Psoas muscle (tissue), 8 donors: Measurements from ENCODE around the gene COL25A1. TPM values are rescaled to one million over a fixed set of nuclear protein-coding genes. Genes with fewer than 3 reads are reported as not detected.

Experiments
- ATAC-seq, 4 donors: fragments of 200-7000 bp; cut with Tn5 transposase; one replicate each; pipeline ENCODE4 v1.9.1; 2020; ENCODE audit warnings: moderate library complexity in 3 of 4, mild to moderate bottlenecking in 2 of 4
- DNase-seq, 2 donors: peaks; one replicate each; pipeline ENCODE4 v3.0.0-alpha.2; 2020
- H3K27ac ChIP-seq: fragments of 200-600 bp; one replicate; pipeline ENCODE4 v1.8.0; 2022
- H3K27me3 ChIP-seq, 3 donors: fragments of 200-600 bp in 1 of 3; one replicate each; pipeline versions ENCODE4 v1.6.1 to v1.8.0; 2013 to 2022; ENCODE audit warnings: low read length in 2 of 3, mild to moderate bottlenecking in 2 of 3, moderate library complexity in 1 of 3; ENCODE audit not compliant: insufficient read depth in 3 of 3
- H3K36me3 ChIP-seq, 2 donors: fragments of 200-600 bp in 1 of 2; one replicate each; pipeline versions ENCODE4 v1.6.1 to v1.8.0; 2013 to 2022; ENCODE audit warnings: low read depth in 1 of 2, mild to moderate bottlenecking in 1 of 2, moderate library complexity in 1 of 2; ENCODE audit not compliant: insufficient read depth in 1 of 2
- H3K4me1 ChIP-seq: fragments of 200-600 bp; one replicate; pipeline ENCODE4 v1.8.0; 2022
- H3K4me3 ChIP-seq: fragments of 200-600 bp; one replicate; pipeline ENCODE4 v1.8.0; 2022; ENCODE audit warnings: mild to moderate bottlenecking
- H3K9me3 ChIP-seq: fragments of 200-600 bp; one replicate; pipeline ENCODE4 v1.8.0; 2022
- WGBS, 3 donors: extraction: QIAGEN DNeasy Blood & Tissue Kit; methylation state at CpG; one replicate each; pipeline versions ENCODE4 v1.1.6 to v1.1.7; 2013; 5-methylcytosine and 5-hydroxymethylcytosine counted together
- intact Hi-C, 2 donors: fragments of 100-400 bp; cut with DNase I; formaldehyde crosslinking; loops; one replicate each; pipeline versions ENCODE4 v1.11.0 to v1.14.2; 2022
- polyA plus RNA-seq, 3 donors: library from polyadenylated mRNA; stranded (reverse); fragments of 200-250 nt; gene quantifications; one replicate each; pipeline ENCODE4 v1.2.3, GENCODE V29; 2013
- total RNA-seq, 4 donors: library from RNA; stranded (reverse); fragmentation: NEBNext Ultra II Directional in 2 of 4; extraction: Animal tissue kit (Norgen Biotek cat#: 25700) in 2 of 4; gene quantifications; one replicate each; pipeline versions ENCODE4 v1.2.1 to v1.2.4, GENCODE V29; 2021 to 2023
- TF ChIP-seq, protein P1 (sequence below): fragments of 200-600 bp; IDR thresholded peaks from one replicate; pipeline ENCODE4 v1.8.0; 2022; ENCODE audit warnings: antibody characterized with exemption
- donor health status: healthy with polysubstance abuse.
- donor health status: DM: no; HTN: no; CAD: no; lungs with moderate emphysema.
- donor health status: Bipolar disorder and iron deficiency.
- donor health status: healthy.
- donor health status: DM: yes; HTN: yes; CAD: no.
- donor health status: DM: no; HTN: no; CAD: no.
- donor health status: DM: no; HTN: no; CAD: no.
- donor health status: DM: yes; HTN: yes; CAD: no.

COL25A1 gene
- total and polyA plus RNA-seq, 7 donors, result 0.14 to 1.5 (median 0.36) TPM

- intact Hi-C loops, result loop anchor here in 1 of 2 donors (10.0 kb wide), 1 partner anchor 86 kb away; no protein-coding TSS in a partner anchor
- peaks cover 4% of the 10 kb centered on the region for H3K4me1 ChIP-seq
- ATAC-seq, result peak; percentile 91 to 99 (median 96)
Observed at GRCh38 chr4:109290918-109291317, 11.5 kb downstream of the COL25A1 start.

DNA sequence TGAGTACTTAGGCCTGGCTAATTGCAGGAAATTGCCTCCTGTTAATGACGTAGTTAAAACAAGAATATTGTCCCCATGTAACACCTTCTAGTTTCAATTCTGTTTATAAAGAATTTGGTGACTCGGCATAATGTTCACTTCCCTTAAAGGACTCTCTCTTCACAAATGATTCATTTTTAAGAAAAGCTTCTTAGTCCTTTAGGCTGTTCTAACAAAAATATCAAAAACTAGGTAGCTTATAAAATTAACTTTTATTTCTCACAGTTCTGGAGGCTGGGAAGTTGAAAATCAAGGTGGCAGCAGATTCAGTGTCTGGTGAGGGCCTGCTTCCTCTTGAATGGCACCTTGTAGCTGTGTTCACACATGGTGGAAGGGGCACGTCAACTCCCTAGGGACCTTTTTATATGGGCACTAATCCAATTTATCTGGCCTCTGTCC is 23.8 kb downstream of the COL25A1 start:
- no peaks in the 10 kb centered on the region for H3K9me3 ChIP-seq
- 53 to 74% (median 53%) methylated on average over 3 of the region's 3 CpGs for WGBS, 3 donors
- no peak for ATAC-seq
- intact Hi-C loops, result no loop called here
- H3K36me3 ChIP-seq, result no peaks in the 10 kb centered on the region
- TF ChIP-seq, protein P1, sequence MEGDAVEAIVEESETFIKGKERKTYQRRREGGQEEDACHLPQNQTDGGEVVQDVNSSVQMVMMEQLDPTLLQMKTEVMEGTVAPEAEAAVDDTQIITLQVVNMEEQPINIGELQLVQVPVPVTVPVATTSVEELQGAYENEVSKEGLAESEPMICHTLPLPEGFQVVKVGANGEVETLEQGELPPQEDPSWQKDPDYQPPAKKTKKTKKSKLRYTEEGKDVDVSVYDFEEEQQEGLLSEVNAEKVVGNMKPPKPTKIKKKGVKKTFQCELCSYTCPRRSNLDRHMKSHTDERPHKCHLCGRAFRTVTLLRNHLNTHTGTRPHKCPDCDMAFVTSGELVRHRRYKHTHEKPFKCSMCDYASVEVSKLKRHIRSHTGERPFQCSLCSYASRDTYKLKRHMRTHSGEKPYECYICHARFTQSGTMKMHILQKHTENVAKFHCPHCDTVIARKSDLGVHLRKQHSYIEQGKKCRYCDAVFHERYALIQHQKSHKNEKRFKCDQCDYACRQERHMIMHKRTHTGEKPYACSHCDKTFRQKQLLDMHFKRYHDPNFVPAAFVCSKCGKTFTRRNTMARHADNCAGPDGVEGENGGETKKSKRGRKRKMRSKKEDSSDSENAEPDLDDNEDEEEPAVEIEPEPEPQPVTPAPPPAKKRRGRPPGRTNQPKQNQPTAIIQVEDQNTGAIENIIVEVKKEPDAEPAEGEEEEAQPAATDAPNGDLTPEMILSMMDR, result no peak
- DNase-seq, result no peak
- no peaks in the 10 kb centered on the region for H3K27me3 ChIP-seq
- H3K27ac ChIP-seq, result no peak overlapping the region
- no peak overlapping the region for H3K4me3 ChIP-seq
- H3K4me1 ChIP-seq, result no peaks in the 10 kb centered on the region

More at GRCh38 chr4:109290918-109291317, 11.5 kb downstream of the COL25A1 start:
- H3K36me3 ChIP-seq, result no peaks in the 10 kb centered on the region
- TF ChIP-seq, protein P1, result no peak
- no peaks in the 10 kb centered on the region for H3K9me3 ChIP-seq
- H3K27ac ChIP-seq, result peak overlapping the region; percentile 41
- H3K27me3 ChIP-seq, result no peaks in the 10 kb centered on the region
- no peak overlapping the region for H3K4me3 ChIP-seq
- DNase-seq, result no peak
- WGBS, 3 donors, result 33 to 45% (median 40%) methylated on average over 3 of the region's 3 CpGs

- Histone ChIP-seq H3K27me3 (no peaks in the 10 kb centered on the region), H3K27ac (no peak overlapping the region), H3K36me3 (no peaks in the 10 kb centered on the region), H3K9me3 (no peaks in the 10 kb centered on the region), H3K4me1 (no peaks in the 10 kb centered on the region), H3K4me3 (no peak overlapping the region)
- 96 to 97% (median 96%) methylated on average over 5 of the region's 5 CpGs for whole genome bisulfite sequencing, 3 donors
- DNase-seq, result no peak
- ATAC-seq, result no peak
- intact Hi-C loops, result no loop called here
- TF ChIP-seq, protein P1, result no peak
Observed at GRCh38 chr4:109276482-109277095, 25.9 kb downstream of the COL25A1 start.

DNA sequence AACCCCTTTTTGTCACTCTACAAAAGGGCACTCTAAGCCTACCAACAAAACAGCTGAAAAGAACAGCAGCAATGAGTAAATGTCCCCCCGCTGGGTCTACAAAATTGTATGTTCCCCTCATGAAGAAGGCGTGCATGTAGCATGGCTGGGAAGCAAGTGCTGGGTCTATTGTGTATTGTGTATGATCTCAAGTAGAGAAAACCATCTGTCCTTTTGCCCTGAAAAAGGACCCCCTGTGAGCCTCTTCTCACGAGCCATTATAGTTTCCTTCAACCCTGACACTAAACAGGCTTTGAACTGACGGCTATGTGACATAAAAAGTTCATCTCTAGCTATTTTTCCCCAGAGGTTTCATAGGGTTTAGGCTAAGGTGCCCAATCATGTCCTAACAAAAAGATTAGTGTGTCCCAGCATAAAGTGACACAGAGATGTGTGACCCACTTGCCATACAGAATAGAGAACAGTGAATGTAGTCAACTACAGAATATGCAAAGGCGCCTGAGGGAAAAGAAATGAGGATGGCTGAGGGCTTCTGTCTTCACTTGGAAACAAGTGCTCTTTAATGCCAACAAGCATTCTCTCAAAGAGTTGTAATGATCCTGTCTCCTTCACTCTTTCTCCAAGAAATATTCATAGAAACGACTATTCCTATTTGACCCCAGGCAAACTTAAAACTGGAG is 27.3 kb downstream of the COL25A1 start:
- TF ChIP-seq, protein P1, result no peak
- 82 to 95% (median 88%) methylated on average over 6 of the region's 6 CpGs for WGBS, 3 donors
- intact Hi-C loops, result no loop called here

More for the DNA sequence above, 27.3 kb downstream of the COL25A1 start:
- no peaks in the 10 kb centered on the region for H3K27me3 ChIP-seq
- DNase-seq, result no peak
- no peaks in the 10 kb centered on the region for H3K4me1 ChIP-seq
- no peak overlapping the region for H3K4me3 ChIP-seq
- ATAC-seq, result no peak
- no peaks in the 10 kb centered on the region for H3K36me3 ChIP-seq
- no peaks in the 10 kb centered on the region for H3K9me3 ChIP-seq
- no peak overlapping the region for H3K27ac ChIP-seq
